Esophagus muscularis mucosa (tissue), 4 donors: ENCODE results near the gene MAD1L1. TPM values are rescaled to one million over a fixed set of nuclear protein-coding genes. Genes with fewer than 3 reads are reported as not detected.

Source experiments
- DNase-seq: peaks from one replicate; pipeline ENCODE4 v3.0.0-alpha.2; 2017; ENCODE audit errors: extremely low spot score
- H3K27ac ChIP-seq, 4 donors: fragments of 200-600 bp; sonication (generic); replicated peaks in 1 of 4; 1 replicate in 3 of 4; 2 replicates in 1 of 4; pipeline ENCODE4 v1.5.1; 2016 to 2019; ENCODE audit warnings: mild to moderate bottlenecking in 1 of 4
- H3K27me3 ChIP-seq, 4 donors: fragments of 200-600 bp; sonication (generic); one replicate each; pipeline versions ENCODE4 v1.5.1 to v1.6.0; 2016 to 2019
- H3K36me3 ChIP-seq, 4 donors: fragments of 200-600 bp; sonication (generic); one replicate each; pipeline ENCODE4 v1.5.1; 2016 to 2019
- H3K4me1 ChIP-seq, 4 donors: fragments of 200-600 bp; sonication (generic); one replicate each; pipeline ENCODE4 v1.5.1; 2016 to 2019
- H3K4me3 ChIP-seq, 4 donors: fragments of 200-600 bp; sonication (generic); 1 replicate in 2 of 4; 2 replicates in 2 of 4; pipeline ENCODE4 v1.5.1; 2016 to 2019; ENCODE audit warnings: mild to moderate bottlenecking in 4 of 4, moderate library complexity in 1 of 4
- H3K9me3 ChIP-seq, 4 donors: fragments of 200-600 bp; sonication (generic); 1 replicate in 3 of 4; 2 replicates in 1 of 4; pipeline ENCODE4 v1.5.1; 2016 to 2019
- CTCF ChIP-seq, 3 experiments: fragments of 200-600 bp in 2 of 3; fragments of 450-650 bp in 1 of 3; sonication (generic) in 2 of 3; IDR thresholded peaks; one replicate each; pipeline ENCODE4 v1.5.1; 2017 to 2019; ENCODE audit warnings: antibody characterized with exemption in 3 of 3, mild to moderate bottlenecking in 2 of 3, moderate library complexity in 1 of 3
- EP300 ChIP-seq: sonication (generic); formaldehyde crosslinking; IDR thresholded peaks from one replicate; pipeline ENCODE4 v1.6.1; 2017; ENCODE audit warnings: antibody characterized with exemption
- POLR2A ChIP-seq: fragments of 450-650 bp; IDR thresholded peaks from one replicate; pipeline ENCODE4 v1.6.1; 2017; ENCODE audit warnings: antibody characterized with exemption, moderate library complexity, mild to moderate bottlenecking, low read depth
- POLR2AphosphoS5 ChIP-seq, 2 donors: sonication (generic); formaldehyde crosslinking; IDR thresholded peaks; one replicate each; pipeline ENCODE4 v1.6.1; 2017; ENCODE audit warnings: antibody characterized with exemption in 2 of 2
- WGBS: methylation state at CpG from one replicate; pipeline ENCODE4 v1.1.5; 2018; 5-methylcytosine and 5-hydroxymethylcytosine counted together
- intact Hi-C: fragments of 100-400 bp; cut with DNase I; formaldehyde crosslinking; loops from one replicate; pipeline ENCODE4 v1.15.1; 2023
- total RNA-seq, 4 donors: library from RNA; depleted of rRNA; stranded (reverse); fragments of >200 nt; gene quantifications; one replicate each; pipeline versions ENCODE4 v1.1.0 to v1.2.1, GENCODE V29; 2016

Gene MAD1L1
- total RNA-seq, 4 donors from 2014 or later: 22.2 to 33.1 (median 29.5) TPM

GRCh38 chr7:2141021-2141410, 91.7 kb downstream of the MAD1L1 start:
- Histone ChIP-seq H3K27me3 (no peaks in the 10 kb centered on the region), H3K9me3 (no peaks in the 10 kb centered on the region), H3K36me3 (peaks cover 0 to 46% (median 30%) of the 10 kb centered on the region in 4 donors), H3K4me1 (peaks cover 0 to 14% (median 6%) of the 10 kb centered on the region in 4 donors), H3K27ac (no peak overlapping the region), H3K4me3 (no peak overlapping the region)
- intact Hi-C loops: no loop called here
- WGBS: 87% methylated on average over 8 of the region's 17 CpGs
- TF ChIP-seq POLR2A (no peak), EP300 (no peak), POLR2AphosphoS5 (IDR thresholded peaks at IDR 0.05) (no peak), CTCF (IDR thresholded peaks at IDR 0.05) (no peak)
- no peak for DNase-seq

GRCh38 chr7:2140216-2141020, 92.3 kb downstream of the MAD1L1 start:
- WGBS: 77% methylated on average over 18 of the region's 21 CpGs
- no peak for TF ChIP-seq POLR2AphosphoS5 (IDR thresholded peaks at IDR 0.05)
- no peak for TF ChIP-seq POLR2A
- TF ChIP-seq EP300: no peak
- TF ChIP-seq CTCF (IDR thresholded peaks at IDR 0.05): no peak
- intact Hi-C loops: no loop called here
- peaks cover 0 to 14% (median 6%) of the 10 kb centered on the region in 4 donors for H3K4me1 ChIP-seq
- H3K9me3 ChIP-seq: no peaks in the 10 kb centered on the region
- H3K27me3 ChIP-seq: no peaks in the 10 kb centered on the region
- no peak overlapping the region for H3K27ac ChIP-seq
- H3K4me3 ChIP-seq: no peak overlapping the region
- H3K36me3 ChIP-seq: peaks cover 0 to 45% (median 29%) of the 10 kb centered on the region in 4 donors
- DNase-seq: no peak

- no peak for DNase-seq
- H3K36me3 ChIP-seq: peaks cover 0 to 34% (median 20%) of the 10 kb centered on the region in 4 donors
- no peak overlapping the region for H3K4me3 ChIP-seq
- no peak overlapping the region for H3K27ac ChIP-seq
- H3K4me1 ChIP-seq: peaks cover 0 to 14% (median 6%) of the 10 kb centered on the region in 4 donors
- no peaks in the 10 kb centered on the region for H3K9me3 ChIP-seq
- intact Hi-C loops: no loop called here
- 97% methylated on average over 6 of the region's 20 CpGs for WGBS
- TF ChIP-seq EP300: no peak
- TF ChIP-seq POLR2AphosphoS5 (IDR thresholded peaks at IDR 0.05): no peak
- no peak for TF ChIP-seq CTCF (IDR thresholded peaks at IDR 0.05)
- TF ChIP-seq POLR2A: no peak
- H3K27me3 ChIP-seq: no peaks in the 10 kb centered on the region
These were observed 93.6 kb downstream of the MAD1L1 start for GRCh38 chr7:2139004-2139699.

GRCh38 chr7:2138146-2138765, 94.5 kb downstream of the MAD1L1 start:
- intact Hi-C loops: no loop called here
- Histone ChIP-seq H3K4me1 (peaks cover 0 to 14% (median 6%) of the 10 kb centered on the region in 4 donors), H3K4me3 (no peak overlapping the region), H3K27ac (no peak overlapping the region), H3K36me3 (peaks cover 0 to 28% (median 16%) of the 10 kb centered on the region in 4 donors), H3K27me3 (no peaks in the 10 kb centered on the region), H3K9me3 (no peaks in the 10 kb centered on the region)
- TF ChIP-seq EP300 (no peak), CTCF (IDR thresholded peaks at IDR 0.05) (no peak), POLR2A (no peak), POLR2AphosphoS5 (IDR thresholded peaks at IDR 0.05) (no peak)
- no peak for DNase-seq
- WGBS: 80% methylated on average over 17 of the region's 17 CpGs
